IMR-90 (cell line): ENCODE measurements around the gene HAAO. TPM values are rescaled to one million over a fixed set of nuclear protein-coding genes. Genes with fewer than 3 reads are reported as not detected.

Experiments
- ATAC-seq: fragments of 200-7000 bp; cut with Tn5 transposase; 2 replicates; pipeline ENCODE4 v1.9.1; 2020; ENCODE audit warnings: low read depth, mild to moderate bottlenecking, moderate library complexity
- BruUV-seq: library from RNA; stranded (reverse); fragments of 400-500 nt; replicated peaks from 2 replicates; lab custom pipeline; 2021; lab: Mats Ljungman, UMichigan
- CTCF ChIA-PET: fragments of 300-600 bp; formaldehyde crosslinking; extraction: SDS; loops from one replicate; lab custom pipeline; 2021; ENCODE audit warnings: antibody characterized with exemption; lab: Yijun Ruan, JAX
- POLR2A ChIA-PET: fragments of 300-600 bp; sonication (Branson Sonifier 250); formaldehyde crosslinking; loops from one replicate; lab custom pipeline; 2022; ENCODE audit warnings: antibody characterized with exemption; ENCODE audit not compliant: unreplicated experiment; lab: Charles Lee
- DNase-seq: peaks from one replicate; pipeline ENCODE4 v3.0.0; 2013
- H2AFZ ChIP-seq: replicated peaks from 2 replicates; pipeline ENCODE3; 2013; ENCODE audit warnings: low read length, mild to moderate bottlenecking; ENCODE audit not compliant: poor library complexity
- H2AK5ac ChIP-seq: 2 replicates; pipeline ENCODE4 v1.6.1; 2013; ENCODE audit warnings: low read depth, low read length, inconsistent platforms
- H2AK9ac ChIP-seq: replicated peaks from 2 replicates; pipeline ENCODE3; 2013; ENCODE audit warnings: mild to moderate bottlenecking, low read depth, low read length, moderate library complexity; ENCODE audit not compliant: poor library complexity
- H2BK120ac ChIP-seq: 2 replicates; pipeline ENCODE4 v1.6.1; 2013; ENCODE audit warnings: low read depth, low read length, inconsistent platforms
- H2BK15ac ChIP-seq: 3 replicates; pipeline ENCODE4 v1.6.1; 2013; ENCODE audit warnings: low read depth, low read length, inconsistent platforms
- H2BK20ac ChIP-seq: 2 replicates; pipeline ENCODE4 v1.6.1; 2013; ENCODE audit warnings: low read depth, mild to moderate bottlenecking, inconsistent platforms, low read length, moderate library complexity
- H2BK5ac ChIP-seq: 2 replicates; pipeline ENCODE4 v1.6.1; 2013; ENCODE audit warnings: mild to moderate bottlenecking, low read depth, low read length, inconsistent platforms; ENCODE audit not compliant: poor library complexity, severe bottlenecking
- H3K14ac ChIP-seq: replicated peaks from 2 replicates; pipeline ENCODE4 v1.6.1; 2013; ENCODE audit warnings: low read depth, low read length, inconsistent platforms
- H3K18ac ChIP-seq: 2 replicates; pipeline ENCODE4 v1.6.1; 2013; ENCODE audit warnings: low read depth, low read length, control low read depth
- H3K23ac ChIP-seq: 2 replicates; pipeline ENCODE4 v1.6.1; 2013; ENCODE audit warnings: low read depth, low read length, inconsistent platforms
- H3K27ac ChIP-seq: 2 replicates; pipeline ENCODE4 v1.5.1; 2013; ENCODE audit warnings: mild to moderate bottlenecking, control low read depth, low read length; ENCODE audit not compliant: insufficient read depth
- H3K27me3 ChIP-seq: 2 replicates; pipeline ENCODE4 v1.6.1; 2013; ENCODE audit warnings: low read length; ENCODE audit not compliant: control insufficient read depth, insufficient read depth
- H3K36me3 ChIP-seq: 2 replicates; pipeline ENCODE4 v1.6.1; 2013; ENCODE audit warnings: low read length, mixed read lengths; ENCODE audit not compliant: control insufficient read depth, insufficient read depth
- H3K4ac ChIP-seq: 2 replicates; pipeline ENCODE4 v1.6.1; 2013; ENCODE audit warnings: low read depth, low read length, inconsistent platforms
- H3K4me1 ChIP-seq: 2 replicates; pipeline ENCODE4 v1.6.1; 2013; ENCODE audit warnings: low read length, mixed read lengths; ENCODE audit not compliant: control insufficient read depth, insufficient read depth
- H3K4me2 ChIP-seq: 2 replicates; pipeline ENCODE4 v1.6.1; 2013; ENCODE audit warnings: low read depth, mild to moderate bottlenecking, control low read depth, low read length, moderate library complexity
- H3K4me3 ChIP-seq: 2 replicates; pipeline ENCODE4 v1.5.1; 2013; ENCODE audit warnings: low read depth, mild to moderate bottlenecking, control low read depth, low read length, moderate library complexity; ENCODE audit not compliant: insufficient read depth
- H3K56ac ChIP-seq: 2 replicates; pipeline ENCODE4 v1.6.1; 2013; ENCODE audit warnings: low read length, inconsistent platforms; ENCODE audit not compliant: insufficient read depth; ENCODE audit errors: extremely low read depth
- H3K79me1 ChIP-seq, 2 experiments: 2 replicates each; pipeline ENCODE4 v1.6.1; 2013; ENCODE audit warnings: low read length in 2 of 2, inconsistent platforms in 1 of 2, low read depth in 1 of 2
- H3K9ac ChIP-seq: 2 replicates; pipeline ENCODE4 v1.6.1; 2013; ENCODE audit warnings: low read depth, low read length, control low read depth
- H3K9me1 ChIP-seq: 2 replicates; pipeline ENCODE4 v1.6.1; 2013; ENCODE audit warnings: low read length, inconsistent platforms; ENCODE audit not compliant: insufficient read depth
- H3K9me3 ChIP-seq: 2 replicates; pipeline ENCODE4 v1.6.1; 2013; ENCODE audit warnings: low read length; ENCODE audit not compliant: control insufficient read depth, insufficient read depth
- H4K20me1 ChIP-seq: 2 replicates; pipeline ENCODE4 v1.6.1; 2013; ENCODE audit warnings: low read length, inconsistent platforms; ENCODE audit not compliant: insufficient read depth
- H4K5ac ChIP-seq: 2 replicates; pipeline ENCODE4 v1.6.1; 2013; ENCODE audit warnings: mild to moderate bottlenecking, low read depth, low read length, control low read depth
- H4K8ac ChIP-seq, 2 experiments: 2 replicates each; pipeline ENCODE4 v1.6.1; 2013; ENCODE audit warnings: low read depth in 2 of 2, low read length in 2 of 2, control low read depth in 1 of 2, inconsistent platforms in 1 of 2
- H4K91ac ChIP-seq: 2 replicates; pipeline ENCODE4 v1.6.1; 2013; ENCODE audit warnings: low read depth, low read length, inconsistent platforms; ENCODE audit not compliant: insufficient read depth
- BHLHE40 ChIP-seq: fragments of 150-350 bp; IDR thresholded peaks from 2 replicates; pipeline ENCODE4 v1.6.1; 2016; ENCODE audit warnings: mild to moderate bottlenecking, low read depth, low read length
- CEBPB ChIP-seq: IDR thresholded peaks from 2 replicates; pipeline ENCODE4 v1.6.1; 2012; ENCODE audit warnings: low read depth, low read length, improper control_type of control experiment
- ELK1 ChIP-seq: fragments of 150-350 bp; IDR thresholded peaks from 2 replicates; pipeline ENCODE4 v1.6.1; 2016; ENCODE audit warnings: low read depth, mild to moderate bottlenecking, low read length, moderate library complexity, borderline replicate concordance
- MAFK ChIP-seq: IDR thresholded peaks from 2 replicates; pipeline ENCODE4 v1.6.1; 2012; ENCODE audit warnings: low read depth, low read length, improper control_type of control experiment
- MAZ ChIP-seq: IDR thresholded peaks from 2 replicates; pipeline ENCODE4 v1.6.1; 2012; ENCODE audit warnings: low read depth, mild to moderate bottlenecking, low read length, improper control_type of control experiment, moderate library complexity, borderline replicate concordance
- SMC3 ChIP-seq: fragments of 150-350 bp; IDR thresholded peaks from 2 replicates; pipeline ENCODE4 v1.6.1; 2016; ENCODE audit warnings: low read depth, mild to moderate bottlenecking, antibody characterized with exemption, low read length, moderate library complexity
- WGBS, 2 experiments: methylation state at CpG; one replicate each; pipeline versions ENCODE4 v1.1.5 to v1.1.7; 2013; ENCODE audit warnings: missing lambda C conversion rate in 2 of 2; ENCODE audit not compliant: insufficient read length in 1 of 2; ENCODE audit errors: extremely low coverage in 2 of 2; 5-methylcytosine and 5-hydroxymethylcytosine counted together
- dilution Hi-C: fragments of 300-500 bp; cut with HindIII; formaldehyde crosslinking; loops from one replicate; pipeline ENCODE4 v1.14.3; 2018; ENCODE audit warnings: low sequenced_read_pairs; ENCODE audit not compliant: unreplicated experiment
- in situ Hi-C: fragments of 300-500 bp; cut with MboI; formaldehyde crosslinking; loops from 3 replicates; pipeline ENCODE4 v1.14.3; 2019; ENCODE audit warnings: low sequenced_read_pairs, inconsistent platforms, mixed read lengths
- intact Hi-C: fragments of 100-400 bp; cut with micrococcal nuclease; formaldehyde crosslinking; loops from 2 replicates; pipeline ENCODE4 v1.10.0; 2022
- polyA plus RNA-seq, 3 experiments: library from polyadenylated mRNA; depleted of rRNA; stranded (reverse); fragments of >200 nt; gene quantifications; 2 replicates each; pipeline ENCODE4 v1.2.3, GENCODE V29; 2012; ENCODE audit warnings: low replicate concordance in 1 of 3
- total RNA-seq: library from RNA; depleted of rRNA; stranded (reverse); fragments of >200 nt; gene quantifications from 2 replicates; pipeline ENCODE4 v1.2.3, GENCODE V29; 2012

Gene HAAO
- total and polyA plus RNA-seq, 2 of the 4 experiments (the other 2 are of a cell fraction): 0.05 to 0.18 TPM

DNA sequence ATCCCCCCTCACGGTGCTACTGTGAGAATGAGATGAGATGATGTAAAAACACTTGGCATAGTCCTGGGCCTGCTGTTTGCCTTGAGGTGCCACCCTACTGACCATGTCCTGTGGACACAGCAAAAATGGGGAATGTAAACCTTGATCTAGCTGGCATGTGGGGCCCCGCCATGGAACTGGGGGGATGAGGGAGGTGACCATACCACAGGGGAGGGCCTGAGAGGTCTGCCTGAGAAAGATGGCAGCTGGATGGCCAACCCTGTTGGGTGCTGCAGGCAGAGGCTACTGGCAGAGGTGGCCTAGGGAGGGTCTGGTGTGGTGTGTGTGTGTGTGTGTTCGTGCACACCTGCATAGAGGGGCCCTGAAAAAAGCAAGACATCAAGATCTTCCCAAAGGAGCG is 777 bp downstream of the HAAO start:
- H2BK120ac ChIP-seq: no peak overlapping the region
- H4K5ac ChIP-seq: no peak overlapping the region
- H3K9ac ChIP-seq: no peak overlapping the region
- POLR2A ChIA-PET: no interaction called here
- H2AFZ ChIP-seq: peak overlapping the region; percentile 14
- H2BK5ac ChIP-seq: no peak overlapping the region
- CTCF ChIA-PET: interaction anchor here (0.6 kb wide), 1 partner anchor 44 kb away, joined by 3 read pairs; no protein-coding TSS in a partner anchor
- H4K20me1 ChIP-seq: no peaks in the 10 kb centered on the region
- no peaks in the 10 kb centered on the region for H3K36me3 ChIP-seq
- no peak for DNase-seq
- no peak for ATAC-seq
- TF ChIP-seq CEBPB: no peak
- TF ChIP-seq MAFK: no peak
- no peak for TF ChIP-seq BHLHE40
- TF ChIP-seq MAZ: no peak
- no peak for TF ChIP-seq SMC3
- no peak for TF ChIP-seq ELK1
- in situ Hi-C loops: no loop called here
- no CpG with 5 or more reads among the region's 4 CpGs for WGBS, 2 experiments
- no peak overlapping the region for H3K4ac ChIP-seq
- no peak overlapping the region for H2BK20ac ChIP-seq
- intact Hi-C loops: no loop called here
- no peak overlapping the region for H3K14ac ChIP-seq
- no peaks in the 10 kb centered on the region for H3K79me1 ChIP-seq
- no peak overlapping the region for H2AK9ac ChIP-seq
- H3K18ac ChIP-seq: no peak overlapping the region
- no peak overlapping the region for H2BK15ac ChIP-seq
- no TSS peak for BruUV-seq
- H3K23ac ChIP-seq: no peak overlapping the region; the same call in 1 of the 2 replicates
- no peak overlapping the region for H3K27ac ChIP-seq
- peaks cover 6% of the 10 kb centered on the region for H3K4me1 ChIP-seq
- dilution Hi-C loops: no loop called here
- H2AK5ac ChIP-seq: no peak overlapping the region
- H3K4me2 ChIP-seq: no peak overlapping the region
- peaks cover 11% of the 10 kb centered on the region for H3K9me3 ChIP-seq
- no peak overlapping the region for H4K8ac ChIP-seq
- H4K91ac ChIP-seq: no peak overlapping the region
- peaks cover 36% of the 10 kb centered on the region for H3K27me3 ChIP-seq
- no peak overlapping the region for H3K56ac ChIP-seq
- H3K9me1 ChIP-seq: no peaks in the 10 kb centered on the region
- H3K4me3 ChIP-seq: no peak overlapping the region
